GM23248 (cell line): Measurements from ENCODE around the gene KLHL3. TPM values are rescaled to one million over a fixed set of nuclear protein-coding genes. Genes with fewer than 3 reads are reported as not detected.

ENCODE experiments used
- DNase-seq: peaks from one replicate; pipeline ENCODE4 v3.0.0-alpha.2; 2015
- H2AFZ ChIP-seq: fragments of 200-600 bp; sonication (generic); 2 replicates; pipeline ENCODE4 v1.6.1; 2016; ENCODE audit warnings: antibody characterized with exemption
- H3F3A ChIP-seq: fragments of 200-600 bp; sonication (generic); 2 replicates; pipeline ENCODE4 v1.6.1; 2016; ENCODE audit warnings: mild to moderate bottlenecking, antibody characterized with exemption, mixed run types; ENCODE audit not compliant: insufficient read depth
- H3K27ac ChIP-seq: fragments of 200-600 bp; sonication (generic); 2 replicates; pipeline ENCODE4 v1.5.1; 2016; ENCODE audit warnings: mild to moderate bottlenecking
- H3K27me3 ChIP-seq: fragments of 200-600 bp; sonication (generic); replicated peaks from 2 replicates; pipeline ENCODE4 v1.6.1; 2016; ENCODE audit warnings: mild to moderate bottlenecking; ENCODE audit not compliant: insufficient read depth
- H3K36me3 ChIP-seq: fragments of 200-600 bp; sonication (generic); 2 replicates; pipeline ENCODE4 v1.6.1; 2016; ENCODE audit warnings: low read depth, mild to moderate bottlenecking
- H3K4me1 ChIP-seq: fragments of 200-600 bp; sonication (generic); 2 replicates; pipeline ENCODE4 v1.6.1; 2016; ENCODE audit warnings: mild to moderate bottlenecking; ENCODE audit not compliant: insufficient read depth
- H3K4me2 ChIP-seq: fragments of 200-600 bp; sonication (generic); one replicate; pipeline ENCODE4 v1.6.1; 2016; ENCODE audit warnings: mild to moderate bottlenecking; ENCODE audit not compliant: unreplicated experiment
- H3K4me3 ChIP-seq: fragments of 200-600 bp; sonication (generic); 2 replicates; pipeline ENCODE4 v1.5.1; 2016; ENCODE audit warnings: mild to moderate bottlenecking
- H3K79me2 ChIP-seq: fragments of 200-600 bp; sonication (generic); 2 replicates; pipeline ENCODE4 v1.6.1; 2016; ENCODE audit warnings: mild to moderate bottlenecking; ENCODE audit not compliant: insufficient read depth
- H3K9ac ChIP-seq: fragments of 200-600 bp; sonication (generic); 2 replicates; pipeline ENCODE4 v1.6.1; 2016; ENCODE audit warnings: mild to moderate bottlenecking
- H3K9me2 ChIP-seq: fragments of 200-600 bp; sonication (generic); 2 replicates; pipeline ENCODE4 v1.6.1; 2016; ENCODE audit warnings: mixed run types, mild to moderate bottlenecking, moderate library complexity; ENCODE audit not compliant: insufficient read depth
- H3K9me3 ChIP-seq: fragments of 200-600 bp; sonication (generic); one replicate; pipeline ENCODE4 v1.6.1; 2017; ENCODE audit warnings: low read depth
- H4K20me1 ChIP-seq: fragments of 200-600 bp; sonication (generic); 2 replicates; pipeline ENCODE4 v1.6.0; 2016; ENCODE audit not compliant: insufficient read depth
- EZH2 ChIP-seq: fragments of 200-600 bp; sonication (generic); IDR thresholded peaks from 2 replicates; pipeline ENCODE4 v1.6.1; 2018; ENCODE audit warnings: antibody characterized with exemption, mild to moderate bottlenecking; ENCODE audit not compliant: insufficient read depth, poor library complexity, severe bottlenecking
- EZH2phosphoT487 ChIP-seq: fragments of 200-600 bp; sonication (generic); IDR thresholded peaks from 2 replicates; pipeline ENCODE4 v1.6.1; 2018; ENCODE audit warnings: antibody characterized with exemption, moderate library complexity, mild to moderate bottlenecking, low read depth; ENCODE audit not compliant: insufficient read depth
- WGBS, 2 experiments: methylation state at CpG; one replicate each; pipeline ENCODE4 v1.1.6; 2015 to 2017; ENCODE audit warnings: low lambda C conversion rate in 2 of 2, low coverage in 1 of 2; ENCODE audit errors: missing lambda C conversion rate in 2 of 2; 5-methylcytosine and 5-hydroxymethylcytosine counted together
- in situ Hi-C: fragments of 300-500 bp; cut with MboI; formaldehyde crosslinking; loops from 2 replicates; pipeline ENCODE4 v1.15.0; 2020
- polyA plus RNA-seq: library from polyadenylated mRNA; unstranded; fragments of >200 nt; fragmentation: Nextera tagmentation; extraction: Ambion mirVana; gene quantifications from 2 replicates; pipeline ENCODE4 v1.2.1, GENCODE V29; 2016
- total RNA-seq: library from RNA; depleted of rRNA; stranded (reverse); fragments of >200 nt; shearing (Covaris generic); gene quantifications from 2 replicates; pipeline ENCODE4 v1.2.3, GENCODE V29; 2014

KLHL3 gene
- total and polyA plus RNA-seq, 2 experiments from 2014 or later: 1.1 to 1.3 TPM

GRCh38 chr5:137600721-137601360 lies 135.0 kb downstream of the KLHL3 start:
- Histone ChIP-seq H3K4me3 (no peak overlapping the region), H3K79me2 (no peaks in the 10 kb centered on the region), H3K9ac (no peak overlapping the region), H3K36me3 (no peaks in the 10 kb centered on the region), H3F3A (0 out of 2 replicates have a peak, but pooled peaks cover 1% of the 10 kb centered on the region), H3K27ac (no peak overlapping the region), H3K9me3 (no peaks in the 10 kb centered on the region), H3K4me2 (no peak overlapping the region), H3K27me3 (peaks cover 18% of the 10 kb centered on the region), H2AFZ (no peak overlapping the region), H4K20me1 (no peaks in the 10 kb centered on the region), H3K9me2 (no peaks in the 10 kb centered on the region), H3K4me1 (peaks cover 3% of the 10 kb centered on the region; the same call in 1 of the 2 replicates)
- peak; percentile 22 for DNase-seq
- no peak for TF ChIP-seq EZH2phosphoT487
- no peak for TF ChIP-seq EZH2
- in situ Hi-C loops: no loop called here
- WGBS, 2 experiments: 36% methylated on average over 6 of the region's 6 CpGs

- no peak overlapping the region for H3K9ac ChIP-seq
- no peak overlapping the region for H3K4me2 ChIP-seq
- H3K27ac ChIP-seq: no peak overlapping the region
- no peaks in the 10 kb centered on the region for H4K20me1 ChIP-seq
- no peaks in the 10 kb centered on the region for H3K79me2 ChIP-seq
- no peaks in the 10 kb centered on the region for H3K36me3 ChIP-seq
- no peaks in the 10 kb centered on the region for H3K9me2 ChIP-seq
- H2AFZ ChIP-seq: no peak overlapping the region
- H3K4me3 ChIP-seq: no peak overlapping the region
- peaks cover 18% of the 10 kb centered on the region for H3K27me3 ChIP-seq
- no peak for DNase-seq
- no peaks in the 10 kb centered on the region for H3K9me3 ChIP-seq
- in situ Hi-C loops: no loop called here
- no peaks in the 10 kb centered on the region for H3F3A ChIP-seq
- no peaks in the 10 kb centered on the region for H3K4me1 ChIP-seq
- WGBS, 2 experiments: 88 to 99% methylated on average over 6 of the region's 6 CpGs
- TF ChIP-seq EZH2 (no peak), EZH2phosphoT487 (no peak)
Observed at GRCh38 chr5:137599457-137599856, 136.4 kb downstream of the KLHL3 start.

GRCh38 chr5:137598399-137598798 lies 137.5 kb downstream of the KLHL3 start:
- WGBS, 2 experiments: 35 to 48% methylated on average over 6 of the region's 6 CpGs
- Histone ChIP-seq H3F3A (no peaks in the 10 kb centered on the region), H3K27me3 (peaks cover 18% of the 10 kb centered on the region)

GRCh38 chr5:137596941-137597340 lies 138.9 kb downstream of the KLHL3 start:
- Histone ChIP-seq H3K4me2 (no peak overlapping the region), H3K9ac (no peak overlapping the region), H3K36me3 (no peaks in the 10 kb centered on the region), H3K79me2 (no peaks in the 10 kb centered on the region), H3K4me3 (no peak overlapping the region), H3K4me1 (no peaks in the 10 kb centered on the region), H3K27ac (no peak overlapping the region), H4K20me1 (no peaks in the 10 kb centered on the region), H3F3A (no peaks in the 10 kb centered on the region), H3K9me3 (no peaks in the 10 kb centered on the region), H3K9me2 (no peaks in the 10 kb centered on the region), H3K27me3 (peaks cover 18% of the 10 kb centered on the region), H2AFZ (no peak overlapping the region)
- in situ Hi-C loops: no loop called here
- no peak for DNase-seq
- WGBS, 2 experiments: 74% methylated on average over 3 of the region's 3 CpGs
- TF ChIP-seq EZH2phosphoT487: no peak
- TF ChIP-seq EZH2: no peak

More at GRCh38 chr5:137598399-137598798, 137.5 kb downstream of the KLHL3 start:
- TF ChIP-seq EZH2: no peak
- no peak for TF ChIP-seq EZH2phosphoT487
- Histone ChIP-seq H2AFZ (no peak overlapping the region), H3K9ac (no peak overlapping the region), H3K27ac (no peak overlapping the region), H4K20me1 (no peaks in the 10 kb centered on the region), H3K9me3 (no peaks in the 10 kb centered on the region), H3K79me2 (no peaks in the 10 kb centered on the region), H3K4me1 (no peaks in the 10 kb centered on the region), H3K9me2 (no peaks in the 10 kb centered on the region), H3K36me3 (no peaks in the 10 kb centered on the region), H3K4me2 (no peak overlapping the region), H3K4me3 (no peak overlapping the region)
- in situ Hi-C loops: no loop called here
- no peak for DNase-seq
